Neural cell (in vitro differentiated cells): ENCODE measurements around the gene BRD9. TPM values are rescaled to one million over a fixed set of nuclear protein-coding genes. Genes with fewer than 3 reads are reported as not detected.

Experiments
- H2AFZ ChIP-seq: fragments of 200-600, 300-800 bp; sonication (generic), shearing (Covaris generic); 2 replicates; pipeline ENCODE4 v1.6.0; 2014; ENCODE audit warnings: low read depth, mild to moderate bottlenecking, antibody characterized with exemption, low read length, moderate library complexity
- H3F3A ChIP-seq: fragments of 200-600 bp; shearing (Covaris generic); 2 replicates; pipeline ENCODE4 v1.6.1; 2016; ENCODE audit warnings: mild to moderate bottlenecking, moderate library complexity, mixed read lengths, antibody characterized with exemption, low read length; ENCODE audit not compliant: insufficient read depth, poor library complexity, severe bottlenecking
- H3K27ac ChIP-seq: fragments of 200-600, 300-800 bp; sonication (generic), shearing (Covaris generic); 2 replicates; pipeline ENCODE4 v1.5.1; 2014; ENCODE audit warnings: mild to moderate bottlenecking, low read length, moderate library complexity
- H3K27me3 ChIP-seq: fragments of 300-800, 200-600 bp; sonication (generic), shearing (Covaris generic); 2 replicates; pipeline ENCODE4 v1.6.0; 2014; ENCODE audit warnings: mild to moderate bottlenecking, low read depth, low read length, moderate library complexity; ENCODE audit not compliant: insufficient read depth
- H3K36me3 ChIP-seq: fragments of 300-800, 200-600 bp; sonication (generic), shearing (Covaris generic); 2 replicates; pipeline ENCODE4 v1.5.1; 2014; ENCODE audit warnings: mild to moderate bottlenecking, antibody characterized with exemption, low read length, moderate library complexity; ENCODE audit not compliant: insufficient read depth
- H3K4me2 ChIP-seq: fragments of 300-800, 200-600 bp; sonication (generic), shearing (Covaris generic); 2 replicates; pipeline ENCODE4 v1.6.0; 2014; ENCODE audit warnings: mild to moderate bottlenecking, low read length
- H3K4me3 ChIP-seq: fragments of 300-800, 200-600 bp; sonication (generic), shearing (Covaris generic); 2 replicates; pipeline ENCODE4 v1.5.1; 2014; ENCODE audit warnings: mild to moderate bottlenecking, low read length, moderate library complexity
- H3K79me2 ChIP-seq: fragments of 200-600 bp; shearing (Covaris generic); replicated peaks from 2 replicates; pipeline ENCODE4 v1.6.0; 2014; ENCODE audit warnings: mild to moderate bottlenecking, low read length, moderate library complexity; ENCODE audit not compliant: insufficient read depth
- H3K9ac ChIP-seq: fragments of 300-800, 200-600 bp; sonication (generic), shearing (Covaris generic); 2 replicates; pipeline ENCODE4 v1.6.1; 2016; ENCODE audit warnings: mild to moderate bottlenecking, low read length, mixed read lengths
- H3K9me2 ChIP-seq: fragments of 200-600 bp; shearing (Covaris generic); 2 replicates; pipeline ENCODE4 v1.6.1; 2016; ENCODE audit warnings: mild to moderate bottlenecking, low read length, mixed read lengths; ENCODE audit not compliant: insufficient read depth
- H3K9me3 ChIP-seq: fragments of 200-600, 300-800 bp; sonication (generic), shearing (Covaris generic); 2 replicates; pipeline ENCODE4 v1.6.1; 2016; ENCODE audit warnings: mild to moderate bottlenecking, mixed run types, low read length, moderate library complexity, mixed read lengths
- H4K20me1 ChIP-seq: fragments of 200-600 bp; shearing (Covaris generic); 2 replicates; pipeline ENCODE4 v1.6.1; 2016; ENCODE audit warnings: mild to moderate bottlenecking, mixed run types; ENCODE audit not compliant: insufficient read depth
- EP300 ChIP-seq: fragments of 450-650 bp; conservative IDR thresholded peaks from 2 replicates; pipeline ENCODE4 v1.6.1; 2014; ENCODE audit warnings: antibody characterized with exemption, mild to moderate bottlenecking, moderate library complexity; ENCODE audit not compliant: poor library complexity, severe bottlenecking
- EZH2 ChIP-seq: fragments of 200-600, 300-800 bp; shearing (Covaris generic), sonication (generic); IDR thresholded peaks from 2 replicates; pipeline ENCODE4 v1.6.1; 2014; ENCODE audit warnings: antibody characterized with exemption, low read length, borderline replicate concordance, mild to moderate bottlenecking; ENCODE audit not compliant: insufficient read depth, poor library complexity, severe bottlenecking
- MXI1 ChIP-seq: fragments of 450-650 bp; conservative IDR thresholded peaks from 2 replicates; pipeline ENCODE4 v1.6.1; 2014; ENCODE audit warnings: antibody characterized with exemption, mild to moderate bottlenecking; ENCODE audit not compliant: poor library complexity, severe bottlenecking
- POLR2AphosphoS5 ChIP-seq: IDR thresholded peaks from 2 replicates; pipeline ENCODE4 v1.6.1; 2012
- RAD21 ChIP-seq: fragments of 450-650 bp; conservative IDR thresholded peaks from 2 replicates; pipeline ENCODE4 v1.6.1; 2014; ENCODE audit warnings: antibody characterized with exemption, mild to moderate bottlenecking, moderate library complexity
- SMC3 ChIP-seq: fragments of 450-650 bp; conservative IDR thresholded peaks from 2 replicates; pipeline ENCODE4 v1.6.1; 2014; ENCODE audit warnings: antibody characterized with exemption, mild to moderate bottlenecking, moderate library complexity; ENCODE audit not compliant: poor library complexity
- TAF1 ChIP-seq: IDR thresholded peaks from 2 replicates; pipeline ENCODE4 v1.6.1; 2012; ENCODE audit warnings: low read depth
- polyA plus RNA-seq: library from polyadenylated mRNA; depleted of rRNA; stranded (reverse); fragments of >200 nt; gene quantifications from 2 replicates; pipeline ENCODE4 v1.2.3, GENCODE V29; 2014
- TF ChIP-seq, protein P1 (sequence below): IDR thresholded peaks from 2 replicates; pipeline ENCODE4 v1.6.1; 2012; ENCODE audit warnings: borderline replicate concordance
- TF ChIP-seq, protein P2 (sequence below): fragments of 450-650 bp; IDR thresholded peaks from 2 replicates; pipeline ENCODE4 v1.5.1; 2014; ENCODE audit warnings: antibody characterized with exemption, mild to moderate bottlenecking, moderate library complexity; ENCODE audit not compliant: poor library complexity, severe bottlenecking

BRD9 gene
- polyA plus RNA-seq, 1 donor from 2014 or later = 50.4 TPM

DNA sequence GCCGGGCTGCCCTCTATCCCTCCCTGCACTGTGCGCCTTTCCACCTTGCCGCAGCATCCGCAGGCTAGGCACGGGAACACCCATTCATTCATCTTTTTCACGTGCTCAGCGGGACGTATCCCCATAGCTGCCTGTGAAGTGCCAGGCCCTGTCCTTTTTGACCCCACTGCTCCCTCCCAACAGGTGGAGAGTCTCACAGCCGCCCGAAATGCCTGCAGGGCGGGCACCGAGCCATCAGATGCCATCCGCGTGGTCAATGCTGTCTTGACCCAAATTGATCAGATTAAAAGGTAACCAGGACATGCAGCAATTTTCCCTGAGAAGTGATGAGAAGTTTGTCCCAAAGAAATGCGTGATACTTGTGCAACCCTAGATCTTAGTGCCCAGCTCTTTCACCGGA is 15.6 kb upstream of the BRD9 start:
- H3K79me2 ChIP-seq = no peaks in the 10 kb centered on the region
- no peaks in the 10 kb centered on the region for H3F3A ChIP-seq
- H3K9me2 ChIP-seq = no peaks in the 10 kb centered on the region

DNA sequence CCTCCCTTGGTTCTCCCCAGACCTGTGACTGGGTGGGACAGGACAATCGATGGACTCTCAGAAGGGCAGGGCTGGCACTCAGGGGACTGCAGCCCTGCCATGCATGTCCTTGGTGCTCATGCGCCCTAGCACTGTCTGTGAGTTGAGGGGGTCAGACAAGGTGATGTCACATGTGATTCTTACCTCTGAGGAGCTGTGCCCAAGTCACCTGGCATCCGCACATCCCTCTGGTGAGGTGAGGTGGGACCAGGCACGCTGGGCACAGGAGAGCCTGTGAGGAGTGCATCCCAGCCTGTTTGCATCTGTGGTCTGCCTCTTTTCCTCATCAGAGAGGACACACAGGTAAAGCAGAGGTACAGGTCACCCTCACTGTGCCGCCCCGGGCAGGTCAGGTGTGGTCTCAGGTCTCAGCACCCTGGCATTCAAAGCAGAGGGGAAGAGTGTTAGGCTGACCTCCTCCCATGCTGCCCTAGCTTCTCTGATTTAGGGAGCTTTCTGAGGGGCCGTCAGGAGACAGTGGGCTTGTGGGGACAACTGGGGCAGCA is 14.8 kb upstream of the BRD9 start:
- Histone ChIP-seq H3K4me2 (no peak overlapping the region), H3K4me3 (no peak overlapping the region), H2AFZ (no peak overlapping the region), H3K79me2 (no peaks in the 10 kb centered on the region), H3K27me3 (no peaks in the 10 kb centered on the region), H3K27ac (no peak overlapping the region), H3K36me3 (no peaks in the 10 kb centered on the region), H4K20me1 (no peaks in the 10 kb centered on the region), H3K9me2 (no peaks in the 10 kb centered on the region), H3K9me3 (no peaks in the 10 kb centered on the region), H3K9ac (no peak overlapping the region), H3F3A (no peaks in the 10 kb centered on the region)
- no peak for TF ChIP-seq EZH2
- TF ChIP-seq, protein P1, sequence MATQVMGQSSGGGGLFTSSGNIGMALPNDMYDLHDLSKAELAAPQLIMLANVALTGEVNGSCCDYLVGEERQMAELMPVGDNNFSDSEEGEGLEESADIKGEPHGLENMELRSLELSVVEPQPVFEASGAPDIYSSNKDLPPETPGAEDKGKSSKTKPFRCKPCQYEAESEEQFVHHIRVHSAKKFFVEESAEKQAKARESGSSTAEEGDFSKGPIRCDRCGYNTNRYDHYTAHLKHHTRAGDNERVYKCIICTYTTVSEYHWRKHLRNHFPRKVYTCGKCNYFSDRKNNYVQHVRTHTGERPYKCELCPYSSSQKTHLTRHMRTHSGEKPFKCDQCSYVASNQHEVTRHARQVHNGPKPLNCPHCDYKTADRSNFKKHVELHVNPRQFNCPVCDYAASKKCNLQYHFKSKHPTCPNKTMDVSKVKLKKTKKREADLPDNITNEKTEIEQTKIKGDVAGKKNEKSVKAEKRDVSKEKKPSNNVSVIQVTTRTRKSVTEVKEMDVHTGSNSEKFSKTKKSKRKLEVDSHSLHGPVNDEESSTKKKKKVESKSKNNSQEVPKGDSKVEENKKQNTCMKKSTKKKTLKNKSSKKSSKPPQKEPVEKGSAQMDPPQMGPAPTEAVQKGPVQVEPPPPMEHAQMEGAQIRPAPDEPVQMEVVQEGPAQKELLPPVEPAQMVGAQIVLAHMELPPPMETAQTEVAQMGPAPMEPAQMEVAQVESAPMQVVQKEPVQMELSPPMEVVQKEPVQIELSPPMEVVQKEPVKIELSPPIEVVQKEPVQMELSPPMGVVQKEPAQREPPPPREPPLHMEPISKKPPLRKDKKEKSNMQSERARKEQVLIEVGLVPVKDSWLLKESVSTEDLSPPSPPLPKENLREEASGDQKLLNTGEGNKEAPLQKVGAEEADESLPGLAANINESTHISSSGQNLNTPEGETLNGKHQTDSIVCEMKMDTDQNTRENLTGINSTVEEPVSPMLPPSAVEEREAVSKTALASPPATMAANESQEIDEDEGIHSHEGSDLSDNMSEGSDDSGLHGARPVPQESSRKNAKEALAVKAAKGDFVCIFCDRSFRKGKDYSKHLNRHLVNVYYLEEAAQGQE = no peak

More for the DNA sequence above, 15.6 kb upstream of the BRD9 start:
- no peaks in the 10 kb centered on the region for H3K9me3 ChIP-seq
- TF ChIP-seq TAF1 (no peak), SMC3 (no peak)
- TF ChIP-seq, protein P1 = no peak
- H4K20me1 ChIP-seq = no peaks in the 10 kb centered on the region
- H3K4me2 ChIP-seq = no peak overlapping the region
- no peak overlapping the region for H3K27ac ChIP-seq
- no peak overlapping the region for H3K9ac ChIP-seq
- no peak overlapping the region for H3K4me3 ChIP-seq
- no peaks in the 10 kb centered on the region for H3K36me3 ChIP-seq
- no peak overlapping the region for H2AFZ ChIP-seq
- no peaks in the 10 kb centered on the region for H3K27me3 ChIP-seq

DNA sequence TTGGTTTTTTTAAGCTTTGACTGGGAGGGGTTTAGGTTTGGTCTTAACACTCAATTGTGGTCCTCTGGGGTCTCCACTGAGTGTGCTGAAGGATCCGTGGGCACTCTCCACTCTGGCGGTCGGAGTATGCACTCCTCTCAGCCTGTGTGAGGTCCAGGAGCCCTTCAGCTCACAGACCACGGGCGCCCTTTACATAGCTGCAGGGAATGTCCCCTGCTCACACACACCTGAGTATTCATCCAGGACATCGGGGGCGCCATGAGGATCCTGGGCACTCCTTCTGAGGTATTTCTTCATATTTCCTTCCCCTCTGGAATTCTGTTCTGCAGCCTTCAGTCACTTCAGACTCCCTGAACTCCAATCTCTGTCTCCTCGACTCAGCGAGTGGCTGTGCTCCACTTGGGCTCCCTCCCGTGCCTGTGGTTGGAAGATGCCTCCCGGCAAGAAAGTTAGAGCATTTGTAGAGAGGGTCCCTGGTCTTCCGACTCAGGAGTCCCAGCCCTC is 12.6 kb upstream of the BRD9 start:
- Histone ChIP-seq H3K4me3 (no peak overlapping the region), H3F3A (no peaks in the 10 kb centered on the region), H3K36me3 (no peaks in the 10 kb centered on the region), H3K27ac (no peak overlapping the region), H3K9ac (no peak overlapping the region), H3K4me2 (no peak overlapping the region), H2AFZ (no peak overlapping the region), H3K9me3 (no peaks in the 10 kb centered on the region), H3K79me2 (no peaks in the 10 kb centered on the region), H3K27me3 (no peaks in the 10 kb centered on the region), H4K20me1 (no peaks in the 10 kb centered on the region), H3K9me2 (no peaks in the 10 kb centered on the region)
- TF ChIP-seq POLR2AphosphoS5 = no peak
- no peak for TF ChIP-seq EP300
- TF ChIP-seq TAF1 = no peak
- no peak for TF ChIP-seq MXI1
- TF ChIP-seq RAD21 = no peak
- TF ChIP-seq EZH2 = no peak
- TF ChIP-seq SMC3 = no peak
- TF ChIP-seq, protein P2, sequence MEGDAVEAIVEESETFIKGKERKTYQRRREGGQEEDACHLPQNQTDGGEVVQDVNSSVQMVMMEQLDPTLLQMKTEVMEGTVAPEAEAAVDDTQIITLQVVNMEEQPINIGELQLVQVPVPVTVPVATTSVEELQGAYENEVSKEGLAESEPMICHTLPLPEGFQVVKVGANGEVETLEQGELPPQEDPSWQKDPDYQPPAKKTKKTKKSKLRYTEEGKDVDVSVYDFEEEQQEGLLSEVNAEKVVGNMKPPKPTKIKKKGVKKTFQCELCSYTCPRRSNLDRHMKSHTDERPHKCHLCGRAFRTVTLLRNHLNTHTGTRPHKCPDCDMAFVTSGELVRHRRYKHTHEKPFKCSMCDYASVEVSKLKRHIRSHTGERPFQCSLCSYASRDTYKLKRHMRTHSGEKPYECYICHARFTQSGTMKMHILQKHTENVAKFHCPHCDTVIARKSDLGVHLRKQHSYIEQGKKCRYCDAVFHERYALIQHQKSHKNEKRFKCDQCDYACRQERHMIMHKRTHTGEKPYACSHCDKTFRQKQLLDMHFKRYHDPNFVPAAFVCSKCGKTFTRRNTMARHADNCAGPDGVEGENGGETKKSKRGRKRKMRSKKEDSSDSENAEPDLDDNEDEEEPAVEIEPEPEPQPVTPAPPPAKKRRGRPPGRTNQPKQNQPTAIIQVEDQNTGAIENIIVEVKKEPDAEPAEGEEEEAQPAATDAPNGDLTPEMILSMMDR = no peak
- TF ChIP-seq, protein P1 = no peak
